A549 (cell line): ENCODE results near the gene CA7. TPM values are rescaled to one million over a fixed set of nuclear protein-coding genes. Genes with fewer than 3 reads are reported as not detected.

Experiments used
- ATAC-seq, 2 experiments: fragments of 200-7000 bp in 1 of 2; fragments of >200 bp in 1 of 2; cut with Nextera tagmentation in 1 of 2; cut with Tn5 transposase in 1 of 2; 3 replicates each; pipeline versions ENCODE4 v1.8.0 to v1.9.1; 2018 to 2020; ENCODE audit warnings: mild to moderate bottlenecking in 1 of 2, moderate library complexity in 1 of 2
- CTCF ChIA-PET: fragments of 300-600 bp; sonication (Branson Sonifier 250); formaldehyde crosslinking; extraction: SDS; loops from one replicate; lab custom pipeline; 2021; ENCODE audit warnings: antibody characterized with exemption, inconsistent platforms; lab: Yijun Ruan, JAX
- POLR2A ChIA-PET: fragments of 350-600 bp; formaldehyde crosslinking; extraction: SDS; loops from one replicate; lab custom pipeline; 2021; ENCODE audit warnings: antibody characterized with exemption, inconsistent platforms; lab: Yijun Ruan, JAX
- DNase-seq, 2 experiments: peaks; one replicate each; pipeline versions ENCODE4 v3.0.0 to v3.0.0-alpha.2; 2011 to 2016; ENCODE audit warnings: low read depth in 1 of 2, low spot score in 1 of 2
- FAIRE-seq: peaks from 2 replicates; lab custom pipeline; 2011; peaks lifted over from hg19 to GRCh38; lab: Jason Lieb, UNC
- H3K27ac ChIP-seq, 2 experiments: fragments of >200 bp; sonication (Bioruptor Twin); formaldehyde crosslinking; 3 replicates each; pipeline ENCODE4 v1.5.1; 2016 to 2017
- H3K4me1 ChIP-seq: fragments of >200 bp; sonication (Bioruptor Twin); formaldehyde crosslinking; 3 replicates; pipeline ENCODE4 v1.6.1; 2016
- H3K4me2 ChIP-seq: fragments of >200 bp; sonication (Bioruptor Twin); formaldehyde crosslinking; 3 replicates; pipeline ENCODE4 v1.6.1; 2016
- H3K4me3 ChIP-seq: fragments of >200 bp; sonication (Bioruptor Twin); formaldehyde crosslinking; 3 replicates; pipeline ENCODE4 v1.5.1; 2016
- H3K9me3 ChIP-seq: fragments of >200 bp; sonication (Bioruptor Twin); formaldehyde crosslinking; 3 replicates; pipeline ENCODE4 v1.6.1; 2016
- BHLHE40 ChIP-seq: IDR thresholded peaks from 2 replicates; pipeline ENCODE4 v1.6.1; 2012; ENCODE audit warnings: low read depth, low read length, inconsistent platforms
- CEBPB ChIP-seq, 2 experiments: fragments of >200 bp in 1 of 2; sonication (Bioruptor Twin) in 1 of 2; formaldehyde crosslinking in 1 of 2; IDR thresholded peaks; 2 replicates each; pipeline ENCODE4 v1.6.1; 2012 to 2016
- EHMT2 ChIP-seq: fragments of 200-600 bp; sonication (generic); IDR thresholded peaks from 2 replicates; pipeline ENCODE4 v1.6.1; 2016; ENCODE audit warnings: antibody characterized with exemption, low read depth, mild to moderate bottlenecking, moderate library complexity
- EP300 ChIP-seq, 2 experiments: fragments of >200 bp; sonication (Bioruptor Twin); formaldehyde crosslinking; IDR thresholded peaks; 2 replicates in 1 of 2; 3 replicates in 1 of 2; pipeline ENCODE4 v1.6.1; 2016 to 2017
- ESRRA ChIP-seq: fragments of 150-350 bp; IDR thresholded peaks from 2 replicates; pipeline ENCODE4 v1.6.1; 2014; ENCODE audit warnings: mild to moderate bottlenecking, low read length, borderline replicate concordance
- FOXS1 ChIP-seq: fragments of 250-450 bp; sonication (Bioruptor Pico); IDR thresholded peaks from 2 replicates; pipeline ENCODE4 v1.5.0; 2020; ENCODE audit warnings: mild to moderate bottlenecking, moderate library complexity
- GATA3 ChIP-seq: IDR thresholded peaks from 2 replicates; pipeline ENCODE4 v1.6.1; 2012; ENCODE audit warnings: borderline replicate concordance
- NFE2L2 ChIP-seq: fragments of 150-350 bp; conservative IDR thresholded peaks from 2 replicates; pipeline ENCODE4 v1.6.1; 2014; ENCODE audit warnings: low read length
- NPAS2 ChIP-seq: fragments of 250-450 bp; sonication (Bioruptor Pico); IDR thresholded peaks from 2 replicates; pipeline ENCODE4 v1.8.0; 2022; ENCODE audit warnings: mild to moderate bottlenecking, moderate library complexity, borderline replicate concordance
- POLR2A ChIP-seq: IDR thresholded peaks from 2 replicates; pipeline ENCODE4 v1.6.1; 2012; ENCODE audit warnings: mild to moderate bottlenecking, low read length
- POLR2AphosphoS2 ChIP-seq: conservative IDR thresholded peaks from 2 replicates; pipeline ENCODE4 v1.6.1; 2012; ENCODE audit warnings: low read length, improper control_type of control experiment, inconsistent platforms
- RARB ChIP-seq: fragments of 250-450 bp; sonication (Bioruptor Pico); IDR thresholded peaks from 2 replicates; pipeline ENCODE4 v1.8.0; 2021; ENCODE audit warnings: mild to moderate bottlenecking, moderate library complexity
- RCOR1 ChIP-seq: fragments of 150-350 bp; IDR thresholded peaks from 2 replicates; pipeline ENCODE4 v1.6.1; 2014; ENCODE audit warnings: antibody characterized with exemption, low read length, low read depth
- RFX5 ChIP-seq: fragments of 450-650 bp; IDR thresholded peaks from 2 replicates; pipeline ENCODE4 v1.7.1; 2014; ENCODE audit warnings: antibody characterized with exemption, mild to moderate bottlenecking, moderate library complexity
- RNF2 ChIP-seq: fragments of 200-600 bp; sonication (generic); IDR thresholded peaks from 2 replicates; pipeline ENCODE4 v1.6.1; 2016; ENCODE audit warnings: low read depth, mild to moderate bottlenecking, antibody characterized with exemption, moderate library complexity, borderline replicate concordance
- SREBF2 ChIP-seq: fragments of 450-650 bp; IDR thresholded peaks from 2 replicates; pipeline ENCODE4 v1.6.1; 2014; ENCODE audit warnings: mild to moderate bottlenecking, moderate library complexity
- ZC3H11A ChIP-seq: fragments of 450-650 bp; IDR thresholded peaks from 2 replicates; pipeline ENCODE4 v1.6.1; 2014; ENCODE audit warnings: antibody characterized with exemption, mild to moderate bottlenecking
- ZFP36 ChIP-seq: fragments of 450-650 bp; IDR thresholded peaks from 2 replicates; pipeline ENCODE4 v1.6.1; 2014; ENCODE audit warnings: borderline replicate concordance; ENCODE audit not compliant: partially characterized antibody
- WGBS: methylation state at CpG from one replicate; pipeline ENCODE4 v1.1.6; 2017; ENCODE audit errors: missing lambda C conversion rate; 5-methylcytosine and 5-hydroxymethylcytosine counted together
- polyA plus RNA-seq, 4 experiments: library from polyadenylated mRNA; depleted of rRNA in 3 of 4; stranded (reverse); fragments of >200 nt; fragmentation: RNase III in 1 of 4; extraction: RNeasy Plus Mini Kit Qiagen cat#74134 plus additional on column Dnase treatment in 1 of 4; gene quantifications; 2 replicates in 3 of 4; 3 replicates in 1 of 4; pipeline ENCODE4 v1.2.3, GENCODE V29; 2011 to 2017
- TF ChIP-seq, protein P1 (sequence below): fragments of >200 bp; sonication (Bioruptor Twin); formaldehyde crosslinking; IDR thresholded peaks from 3 replicates; pipeline ENCODE4 v1.5.1; 2016
- TF ChIP-seq, protein P2 (sequence below): fragments of 200-600 bp; sonication (generic); IDR thresholded peaks from 2 replicates; pipeline ENCODE4 v1.6.1; 2016; ENCODE audit warnings: antibody characterized with exemption, mild to moderate bottlenecking, moderate library complexity
- TF ChIP-seq, protein P3 (sequence below): IDR thresholded peaks from 2 replicates; pipeline ENCODE4 v1.6.1; 2012
- TF ChIP-seq, protein P4 (sequence below): IDR thresholded peaks from 2 replicates; pipeline ENCODE4 v1.6.1; 2012; ENCODE audit warnings: low read depth, borderline replicate concordance
- TF ChIP-seq, protein P5 (sequence below): fragments of 150-350 bp; IDR thresholded peaks from 2 replicates; pipeline ENCODE4 v1.6.1; 2014; ENCODE audit warnings: low read depth, mild to moderate bottlenecking, low read length
- TF ChIP-seq, protein P6 (sequence below): IDR thresholded peaks from 2 replicates; pipeline ENCODE4 v1.6.1; 2012

The CA7 gene
- polyA plus RNA-seq, 2 of the 4 experiments (the other 2 are of a cell fraction), result not detected

DNA sequence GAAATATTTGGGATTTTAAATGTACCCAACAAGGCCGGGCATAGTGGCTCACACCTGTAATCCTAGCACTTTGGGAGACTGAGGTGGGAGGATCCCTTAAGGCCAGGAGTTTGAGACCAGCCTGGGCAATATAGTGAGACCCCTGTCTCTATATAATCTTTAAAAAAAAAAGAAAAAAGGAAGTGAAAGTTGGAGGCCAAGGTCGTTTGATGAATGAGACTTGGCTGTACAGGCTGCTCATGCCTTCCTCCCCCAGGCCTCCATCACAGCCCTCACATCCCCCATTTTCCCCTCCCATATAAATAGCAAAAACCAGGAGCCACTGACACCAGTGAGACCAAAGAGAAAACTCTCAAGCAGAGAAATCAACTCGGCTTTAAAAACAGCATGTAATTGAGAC, 3.3 kb upstream of the CA7 start:
- Histone ChIP-seq H3K4me3 (no peak overlapping the region), H3K27ac (no peak overlapping the region), H3K4me2 (no peak overlapping the region), H3K4me1 (peaks cover 3% of the 10 kb centered on the region; the same call in 1 of the 3 replicates), H3K9me3 (no peaks in the 10 kb centered on the region)
- CTCF ChIA-PET, result interaction anchor here (0.8 to 4.8 kb wide), 4 partner anchors 10 to 32 kb away, joined by 3 to 41 read pairs (median 4); partner anchors contain the start of gene NAE1
- WGBS, result 25% methylated on average over 3 of the region's 3 CpGs
- FAIRE-seq, result no peak
- POLR2A ChIA-PET, result no interaction called here
- no peak for DNase-seq
- ATAC-seq, result no peak
- TF ChIP-seq FOXS1 (no peak), POLR2AphosphoS2 (no peak), SREBF2 (no peak), EHMT2 (no peak), ZC3H11A (no peak)
- TF ChIP-seq, protein P1, sequence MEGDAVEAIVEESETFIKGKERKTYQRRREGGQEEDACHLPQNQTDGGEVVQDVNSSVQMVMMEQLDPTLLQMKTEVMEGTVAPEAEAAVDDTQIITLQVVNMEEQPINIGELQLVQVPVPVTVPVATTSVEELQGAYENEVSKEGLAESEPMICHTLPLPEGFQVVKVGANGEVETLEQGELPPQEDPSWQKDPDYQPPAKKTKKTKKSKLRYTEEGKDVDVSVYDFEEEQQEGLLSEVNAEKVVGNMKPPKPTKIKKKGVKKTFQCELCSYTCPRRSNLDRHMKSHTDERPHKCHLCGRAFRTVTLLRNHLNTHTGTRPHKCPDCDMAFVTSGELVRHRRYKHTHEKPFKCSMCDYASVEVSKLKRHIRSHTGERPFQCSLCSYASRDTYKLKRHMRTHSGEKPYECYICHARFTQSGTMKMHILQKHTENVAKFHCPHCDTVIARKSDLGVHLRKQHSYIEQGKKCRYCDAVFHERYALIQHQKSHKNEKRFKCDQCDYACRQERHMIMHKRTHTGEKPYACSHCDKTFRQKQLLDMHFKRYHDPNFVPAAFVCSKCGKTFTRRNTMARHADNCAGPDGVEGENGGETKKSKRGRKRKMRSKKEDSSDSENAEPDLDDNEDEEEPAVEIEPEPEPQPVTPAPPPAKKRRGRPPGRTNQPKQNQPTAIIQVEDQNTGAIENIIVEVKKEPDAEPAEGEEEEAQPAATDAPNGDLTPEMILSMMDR, result no peak
- TF ChIP-seq, protein P2, sequence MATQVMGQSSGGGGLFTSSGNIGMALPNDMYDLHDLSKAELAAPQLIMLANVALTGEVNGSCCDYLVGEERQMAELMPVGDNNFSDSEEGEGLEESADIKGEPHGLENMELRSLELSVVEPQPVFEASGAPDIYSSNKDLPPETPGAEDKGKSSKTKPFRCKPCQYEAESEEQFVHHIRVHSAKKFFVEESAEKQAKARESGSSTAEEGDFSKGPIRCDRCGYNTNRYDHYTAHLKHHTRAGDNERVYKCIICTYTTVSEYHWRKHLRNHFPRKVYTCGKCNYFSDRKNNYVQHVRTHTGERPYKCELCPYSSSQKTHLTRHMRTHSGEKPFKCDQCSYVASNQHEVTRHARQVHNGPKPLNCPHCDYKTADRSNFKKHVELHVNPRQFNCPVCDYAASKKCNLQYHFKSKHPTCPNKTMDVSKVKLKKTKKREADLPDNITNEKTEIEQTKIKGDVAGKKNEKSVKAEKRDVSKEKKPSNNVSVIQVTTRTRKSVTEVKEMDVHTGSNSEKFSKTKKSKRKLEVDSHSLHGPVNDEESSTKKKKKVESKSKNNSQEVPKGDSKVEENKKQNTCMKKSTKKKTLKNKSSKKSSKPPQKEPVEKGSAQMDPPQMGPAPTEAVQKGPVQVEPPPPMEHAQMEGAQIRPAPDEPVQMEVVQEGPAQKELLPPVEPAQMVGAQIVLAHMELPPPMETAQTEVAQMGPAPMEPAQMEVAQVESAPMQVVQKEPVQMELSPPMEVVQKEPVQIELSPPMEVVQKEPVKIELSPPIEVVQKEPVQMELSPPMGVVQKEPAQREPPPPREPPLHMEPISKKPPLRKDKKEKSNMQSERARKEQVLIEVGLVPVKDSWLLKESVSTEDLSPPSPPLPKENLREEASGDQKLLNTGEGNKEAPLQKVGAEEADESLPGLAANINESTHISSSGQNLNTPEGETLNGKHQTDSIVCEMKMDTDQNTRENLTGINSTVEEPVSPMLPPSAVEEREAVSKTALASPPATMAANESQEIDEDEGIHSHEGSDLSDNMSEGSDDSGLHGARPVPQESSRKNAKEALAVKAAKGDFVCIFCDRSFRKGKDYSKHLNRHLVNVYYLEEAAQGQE, result no peak
- TF ChIP-seq, protein P3, sequence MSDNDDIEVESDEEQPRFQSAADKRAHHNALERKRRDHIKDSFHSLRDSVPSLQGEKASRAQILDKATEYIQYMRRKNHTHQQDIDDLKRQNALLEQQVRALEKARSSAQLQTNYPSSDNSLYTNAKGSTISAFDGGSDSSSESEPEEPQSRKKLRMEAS, result no peak
- TF ChIP-seq, all 56 proteins: peak for 0

DNA sequence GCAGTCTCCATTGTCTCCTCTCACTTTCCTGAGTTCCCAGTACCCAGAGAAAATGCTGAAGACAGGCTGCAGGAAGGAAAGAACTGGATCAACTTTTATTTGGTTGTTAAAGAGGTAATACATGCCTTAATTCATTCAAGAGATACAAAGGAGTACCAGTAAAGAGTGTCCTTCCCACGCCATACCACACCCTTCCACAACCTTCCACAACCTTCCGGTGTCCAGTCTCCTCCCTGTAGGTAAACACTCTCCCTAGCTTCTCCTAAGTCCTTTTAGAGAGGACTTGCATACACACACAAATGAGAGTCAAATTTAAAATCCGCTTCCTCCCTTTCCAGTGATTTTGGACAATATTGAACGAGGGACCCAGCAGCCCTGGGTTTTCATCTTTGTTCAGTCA, 2.8 kb upstream of the CA7 start:
- 66% methylated on average over 4 of the region's 4 CpGs for WGBS
- Histone ChIP-seq H3K27ac (no peak overlapping the region), H3K9me3 (no peaks in the 10 kb centered on the region), H3K4me3 (no peak overlapping the region), H3K4me2 (no peak overlapping the region), H3K4me1 (peaks cover 3% of the 10 kb centered on the region; the same call in 1 of the 3 replicates)
- ChIA-PET CTCF (interaction anchor here (0.6 to 4.8 kb wide), 5 partner anchors 10 to 997 kb away, joined by 3 to 41 read pairs (median 5); partner anchors contain the start of gene NAE1), POLR2A (no interaction called here)
- TF ChIP-seq, protein P4, sequence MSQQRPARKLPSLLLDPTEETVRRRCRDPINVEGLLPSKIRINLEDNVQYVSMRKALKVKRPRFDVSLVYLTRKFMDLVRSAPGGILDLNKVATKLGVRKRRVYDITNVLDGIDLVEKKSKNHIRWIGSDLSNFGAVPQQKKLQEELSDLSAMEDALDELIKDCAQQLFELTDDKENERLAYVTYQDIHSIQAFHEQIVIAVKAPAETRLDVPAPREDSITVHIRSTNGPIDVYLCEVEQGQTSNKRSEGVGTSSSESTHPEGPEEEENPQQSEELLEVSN, result no peak
- TF ChIP-seq NFE2L2, result no peak
- no peak for TF ChIP-seq RFX5
- TF ChIP-seq POLR2A, result no peak
- no peak for TF ChIP-seq RCOR1
- no peak for TF ChIP-seq ESRRA
- ATAC-seq (no peak), FAIRE-seq (no peak), DNase-seq (no peak)

DNA sequence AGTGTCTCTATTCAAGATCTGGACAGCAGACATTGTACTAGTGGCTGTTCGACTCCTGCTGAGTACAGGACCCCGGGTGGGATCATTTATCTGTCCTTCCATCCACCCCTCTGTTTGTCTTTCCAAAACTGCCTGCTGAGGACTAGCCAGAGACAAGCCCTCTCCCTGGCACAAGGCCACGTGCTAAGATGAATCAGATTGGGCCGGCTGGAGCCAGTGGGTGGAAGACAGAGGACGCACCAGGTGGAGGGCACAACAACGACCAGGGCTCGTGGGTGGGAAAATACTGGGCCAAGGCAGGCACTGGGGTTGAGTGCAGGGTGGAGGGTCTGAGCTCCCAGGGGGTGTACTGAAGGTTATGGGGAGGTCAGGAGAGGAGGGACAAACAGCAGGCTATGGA, 1.4 kb upstream of the CA7 start:
- Histone ChIP-seq H3K27ac (no peak overlapping the region), H3K4me1 (peaks cover 3% of the 10 kb centered on the region; the same call in 1 of the 3 replicates), H3K4me2 (no peak overlapping the region), H3K9me3 (no peaks in the 10 kb centered on the region), H3K4me3 (no peak overlapping the region)
- 57% methylated on average over 7 of the region's 7 CpGs for WGBS
- ATAC-seq, result no peak
- FAIRE-seq, result no peak
- no peak for DNase-seq
- ChIA-PET CTCF (interaction anchor here (0.5 to 4.8 kb wide), 3 partner anchors 12 to 254 kb away, joined by 4 to 41 read pairs (median 21); partner anchors contain the start of gene NAE1), POLR2A (no interaction called here)
- TF ChIP-seq RARB (CRISPR knock-in tag), result no peak
- TF ChIP-seq EP300 (IDR thresholded peaks at IDR 0.05), result no peak
- no peak for TF ChIP-seq RNF2
- TF ChIP-seq GATA3, result no peak
- TF ChIP-seq BHLHE40, result no peak
- TF ChIP-seq, protein P1, result no peak
- no peak for TF ChIP-seq ZFP36
- TF ChIP-seq, protein P5, sequence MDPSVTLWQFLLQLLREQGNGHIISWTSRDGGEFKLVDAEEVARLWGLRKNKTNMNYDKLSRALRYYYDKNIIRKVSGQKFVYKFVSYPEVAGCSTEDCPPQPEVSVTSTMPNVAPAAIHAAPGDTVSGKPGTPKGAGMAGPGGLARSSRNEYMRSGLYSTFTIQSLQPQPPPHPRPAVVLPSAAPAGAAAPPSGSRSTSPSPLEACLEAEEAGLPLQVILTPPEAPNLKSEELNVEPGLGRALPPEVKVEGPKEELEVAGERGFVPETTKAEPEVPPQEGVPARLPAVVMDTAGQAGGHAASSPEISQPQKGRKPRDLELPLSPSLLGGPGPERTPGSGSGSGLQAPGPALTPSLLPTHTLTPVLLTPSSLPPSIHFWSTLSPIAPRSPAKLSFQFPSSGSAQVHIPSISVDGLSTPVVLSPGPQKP, result no peak
- TF ChIP-seq CEBPB (IDR thresholded peaks at IDR 0.05), result no peak
- TF ChIP-seq NPAS2 (CRISPR knock-in tag), result no peak
- TF ChIP-seq, protein P6, sequence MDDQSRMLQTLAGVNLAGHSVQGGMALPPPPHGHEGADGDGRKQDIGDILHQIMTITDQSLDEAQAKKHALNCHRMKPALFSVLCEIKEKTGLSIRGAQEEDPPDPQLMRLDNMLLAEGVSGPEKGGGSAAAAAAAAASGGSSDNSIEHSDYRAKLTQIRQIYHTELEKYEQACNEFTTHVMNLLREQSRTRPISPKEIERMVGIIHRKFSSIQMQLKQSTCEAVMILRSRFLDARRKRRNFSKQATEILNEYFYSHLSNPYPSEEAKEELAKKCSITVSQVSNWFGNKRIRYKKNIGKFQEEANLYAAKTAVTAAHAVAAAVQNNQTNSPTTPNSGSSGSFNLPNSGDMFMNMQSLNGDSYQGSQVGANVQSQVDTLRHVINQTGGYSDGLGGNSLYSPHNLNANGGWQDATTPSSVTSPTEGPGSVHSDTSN, result no peak
- no peak for TF ChIP-seq NFE2L2
